Right atrium auricular region (tissue), 2 donors: ENCODE results near the gene ATG2A. TPM values are rescaled to one million over a fixed set of nuclear protein-coding genes. Genes with fewer than 3 reads are reported as not detected.

Source experiments
- DNase-seq: peaks from one replicate; pipeline ENCODE4 v3.0.0-alpha.2; 2019; ENCODE audit warnings: low spot score
- H3K27ac ChIP-seq, 2 donors: fragments of 200-600 bp; sonication (generic); 1 replicate in 1 of 2; 2 replicates in 1 of 2; pipeline ENCODE4 v1.5.1; 2016 to 2019
- H3K27me3 ChIP-seq, 2 donors: fragments of 200-600 bp; sonication (generic); one replicate each; pipeline versions ENCODE4 v1.5.1 to v1.6.0; 2017 to 2019
- H3K36me3 ChIP-seq: fragments of 200-600 bp; sonication (generic); one replicate; pipeline ENCODE4 v1.5.1; 2016
- H3K4me1 ChIP-seq, 2 donors: fragments of 200-600 bp; sonication (generic); one replicate each; pipeline versions ENCODE4 v1.5.1 to v1.6.0; 2017 to 2019
- H3K4me3 ChIP-seq, 2 donors: fragments of 200-600 bp; sonication (generic); 1 replicate in 1 of 2; 2 replicates in 1 of 2; pipeline ENCODE4 v1.5.1; 2017 to 2019; ENCODE audit warnings: mild to moderate bottlenecking in 1 of 2, moderate library complexity in 1 of 2
- H3K9me3 ChIP-seq, 2 donors: fragments of 200-600 bp; sonication (generic); one replicate each; pipeline ENCODE4 v1.5.1; 2019
- total RNA-seq, 2 donors: library from RNA; depleted of rRNA; stranded (reverse); fragments of >200 nt; gene quantifications; one replicate each; pipeline ENCODE4 v1.1.0, GENCODE V29; 2016
- TF ChIP-seq, protein P1 (sequence below), 2 donors: fragments of 200-600 bp; sonication (generic); IDR thresholded peaks; one replicate each; pipeline ENCODE4 v1.5.1; 2019; ENCODE audit warnings: antibody characterized with exemption in 2 of 2

The ATG2A gene
- total RNA-seq, 2 donors from 2014 or later = 16.0 to 24.1 TPM

DNA sequence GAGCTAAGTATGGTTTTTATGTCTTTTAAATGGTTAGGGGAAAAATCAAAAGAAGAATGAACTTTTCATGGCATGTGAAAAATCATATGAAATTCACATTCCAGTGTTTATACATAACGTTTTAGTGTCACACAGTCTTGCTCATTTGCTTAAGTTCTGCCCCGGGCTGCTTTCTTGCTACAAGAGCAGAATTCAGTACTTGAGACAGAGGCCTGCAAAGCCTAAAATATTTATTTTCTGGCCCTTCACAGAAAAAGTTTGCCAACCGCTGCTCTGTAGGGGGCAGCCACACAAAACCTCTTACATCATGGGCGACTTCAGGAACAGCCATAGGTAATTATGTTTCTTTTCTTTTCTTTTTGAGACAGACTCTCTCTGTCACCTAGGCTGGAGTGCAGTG lies 1.0 kb upstream of the ATG2A start:
- TF ChIP-seq, protein P1, sequence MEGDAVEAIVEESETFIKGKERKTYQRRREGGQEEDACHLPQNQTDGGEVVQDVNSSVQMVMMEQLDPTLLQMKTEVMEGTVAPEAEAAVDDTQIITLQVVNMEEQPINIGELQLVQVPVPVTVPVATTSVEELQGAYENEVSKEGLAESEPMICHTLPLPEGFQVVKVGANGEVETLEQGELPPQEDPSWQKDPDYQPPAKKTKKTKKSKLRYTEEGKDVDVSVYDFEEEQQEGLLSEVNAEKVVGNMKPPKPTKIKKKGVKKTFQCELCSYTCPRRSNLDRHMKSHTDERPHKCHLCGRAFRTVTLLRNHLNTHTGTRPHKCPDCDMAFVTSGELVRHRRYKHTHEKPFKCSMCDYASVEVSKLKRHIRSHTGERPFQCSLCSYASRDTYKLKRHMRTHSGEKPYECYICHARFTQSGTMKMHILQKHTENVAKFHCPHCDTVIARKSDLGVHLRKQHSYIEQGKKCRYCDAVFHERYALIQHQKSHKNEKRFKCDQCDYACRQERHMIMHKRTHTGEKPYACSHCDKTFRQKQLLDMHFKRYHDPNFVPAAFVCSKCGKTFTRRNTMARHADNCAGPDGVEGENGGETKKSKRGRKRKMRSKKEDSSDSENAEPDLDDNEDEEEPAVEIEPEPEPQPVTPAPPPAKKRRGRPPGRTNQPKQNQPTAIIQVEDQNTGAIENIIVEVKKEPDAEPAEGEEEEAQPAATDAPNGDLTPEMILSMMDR (IDR thresholded peaks at IDR 0.05) = no peak
- no peaks in the 10 kb centered on the region for H3K9me3 ChIP-seq
- peaks cover 0 to 34% of the 10 kb centered on the region in 2 donors for H3K4me1 ChIP-seq
- H3K27me3 ChIP-seq = no peaks in the 10 kb centered on the region
- H3K27ac ChIP-seq = peak overlapping the region; percentile 77 to 86
- peak overlapping the region; percentile 45 to 84 for H3K4me3 ChIP-seq
- H3K36me3 ChIP-seq = peaks cover 12% of the 10 kb centered on the region
- DNase-seq = no peak

DNA sequence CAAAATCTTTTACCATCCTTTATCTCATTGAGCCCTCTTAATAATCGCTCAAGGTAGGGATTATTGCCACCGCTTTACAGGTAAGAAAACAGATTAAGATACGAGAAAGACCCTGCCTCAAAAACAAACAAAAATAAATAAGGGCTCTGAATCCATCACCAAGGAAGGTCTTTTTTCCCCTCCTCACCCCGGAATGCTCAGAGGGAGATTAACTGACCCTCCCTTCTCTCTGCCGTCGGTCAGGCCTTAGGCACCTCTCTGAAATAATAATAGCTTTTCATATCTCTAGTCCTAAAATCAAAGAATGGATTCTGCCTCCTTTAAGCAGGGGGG lies 620 bp upstream of the ATG2A start:
- TF ChIP-seq, protein P1 (IDR thresholded peaks at IDR 0.05) = no peak
- H3K36me3 ChIP-seq = peaks cover 16% of the 10 kb centered on the region
- peak overlapping the region; percentile 77 to 86 for H3K27ac ChIP-seq
- no peak for DNase-seq
- H3K9me3 ChIP-seq = no peaks in the 10 kb centered on the region
- H3K4me3 ChIP-seq = peak overlapping the region; percentile 45 to 84
- H3K4me1 ChIP-seq = peaks cover 0 to 34% of the 10 kb centered on the region in 2 donors
- H3K27me3 ChIP-seq = no peaks in the 10 kb centered on the region

- Histone ChIP-seq H3K4me1 (peaks cover 0 to 34% of the 10 kb centered on the region in 2 donors), H3K9me3 (no peaks in the 10 kb centered on the region), H3K27ac (peak overlapping the region; percentile 65 to 80), H3K27me3 (no peaks in the 10 kb centered on the region), H3K4me3 (peak overlapping the region; percentile 73 to 84), H3K36me3 (peaks cover 27% of the 10 kb centered on the region)
- peak; percentile 66 for DNase-seq
- TF ChIP-seq, protein P1 (IDR thresholded peaks at IDR 0.05) = no peak
These were observed 802 bp downstream of the ATG2A start for GRCh38 chr11:64916040-64916774.

DNA sequence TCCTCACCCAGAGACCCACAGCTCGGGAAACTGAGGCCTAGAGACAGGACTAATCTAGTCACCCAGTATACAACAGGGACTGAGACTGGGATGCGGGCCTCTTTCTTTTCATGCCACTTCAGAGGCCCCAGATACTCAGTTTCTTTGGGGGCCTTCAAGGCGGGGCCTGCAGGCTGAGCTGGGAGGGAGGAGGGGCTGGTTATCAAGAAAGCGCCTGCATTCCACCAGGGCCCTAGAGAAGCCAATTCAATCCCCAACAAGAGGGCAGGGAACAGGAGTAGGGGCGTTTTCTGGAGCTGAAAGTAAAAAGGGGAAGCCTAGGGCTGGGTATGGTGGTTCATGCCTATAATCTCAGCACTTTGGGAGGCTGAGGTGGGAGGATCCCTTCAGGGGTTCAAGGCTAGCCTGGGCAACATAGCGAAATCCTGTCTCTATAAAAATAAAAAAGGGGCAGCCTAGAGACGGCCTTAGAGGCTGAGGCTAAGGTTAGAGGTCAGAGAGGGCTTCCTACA lies 1.6 kb downstream of the ATG2A start:
- Histone ChIP-seq H3K4me1 (peaks cover 0 to 34% of the 10 kb centered on the region in 2 donors), H3K9me3 (no peaks in the 10 kb centered on the region), H3K27ac (peak overlapping the region in 1 of 2 donors; percentile 80), H3K36me3 (peaks cover 35% of the 10 kb centered on the region), H3K4me3 (peak overlapping the region in 1 of 2 donors; percentile 84), H3K27me3 (no peaks in the 10 kb centered on the region)
- TF ChIP-seq, protein P1 (IDR thresholded peaks at IDR 0.05) = no peak
- no peak for DNase-seq

- no peak for DNase-seq
- H3K9me3 ChIP-seq = no peaks in the 10 kb centered on the region
- H3K36me3 ChIP-seq = peaks cover 48% of the 10 kb centered on the region
- H3K27ac ChIP-seq = no peak overlapping the region
- TF ChIP-seq, protein P1 (IDR thresholded peaks at IDR 0.05) = no peak
- no peaks in the 10 kb centered on the region for H3K27me3 ChIP-seq
- H3K4me3 ChIP-seq = no peak overlapping the region
- peaks cover 0 to 27% of the 10 kb centered on the region in 2 donors for H3K4me1 ChIP-seq
These were observed 2.9 kb downstream of the ATG2A start for GRCh38 chr11:64914123-64914522.
